ENCODE measurements around the gene MOSPD3.

GRCh38 chr7:100572949-100573675 lies 39.2 kb upstream of the MOSPD3 start:
- TF ChIP-seq GATA2 (IDR thresholded peaks at IDR 0.05; ENCODE audit: low read depth, low read length) (no peak), GATA3 (IDR thresholded peaks at IDR 0.05; ENCODE audit: low read depth, low read length) (no peak)

Measured in SH-SY5Y (cell line).